Activated CD4-positive, alpha-beta T cell treated with anti-CD3 and anti-CD28 coated beads, Interleukin-2, amount 10 ng/mL, durations not matched to agents 24 days and 14 days (primary cell): ENCODE measurements around the gene TP53TG3F. TPM values are rescaled to one million over a fixed set of nuclear protein-coding genes. Genes with fewer than 3 reads are reported as not detected.
"Not testable (repeated sequence)": the region's sequence is repeated elsewhere in the genome, so short reads cannot be mapped to it uniquely, and the experiment has no call there.

Experiments used
- DNase-seq: peaks from one replicate; pipeline ENCODE4 v3.0.0; 2022
- H3K27ac Mint-ChIP-seq: one replicate; pipeline ENCODE4 v1.8.0; 2022; ENCODE audit warnings: mild to moderate bottlenecking, mixed read lengths
- H3K27me3 Mint-ChIP-seq: one replicate; pipeline ENCODE4 v1.8.0; 2022; ENCODE audit warnings: mixed read lengths
- H3K36me3 Mint-ChIP-seq: one replicate; pipeline ENCODE4 v1.8.0; 2022; ENCODE audit warnings: low read depth, mild to moderate bottlenecking, mixed read lengths
- H3K4me1 Mint-ChIP-seq: one replicate; pipeline ENCODE4 v1.8.0; 2021; ENCODE audit warnings: mixed read lengths
- H3K4me3 Mint-ChIP-seq: one replicate; pipeline ENCODE4 v1.8.0; 2022; ENCODE audit warnings: mild to moderate bottlenecking, moderate library complexity, mixed read lengths
- H3K9me3 Mint-ChIP-seq: one replicate; pipeline ENCODE4 v1.8.0; 2021; ENCODE audit warnings: mixed read lengths
- intact Hi-C: fragments of 100-400 bp; cut with micrococcal nuclease; formaldehyde crosslinking; loops from one replicate; pipeline ENCODE4 v1.15.1; 2023
- total RNA-seq: library from RNA; stranded (reverse); gene quantifications from 2 replicates; pipeline ENCODE4 v1.2.3, GENCODE V29; 2022

Gene TP53TG3F
- not detected in 2 replicates for total RNA-seq

GRCh38 chr16:33459312-33459711, at the start of gene TP53TG3F:
Gene TP53TG3F, plus strand, starts transcription at chr16:33459612. Its CDS starts 68 bp downstream, at chr16:33459680.
- H3K36me3 Mint-ChIP-seq, DNase-seq, intact Hi-C loops, H3K27ac Mint-ChIP-seq, H3K4me3 Mint-ChIP-seq, H3K4me1 Mint-ChIP-seq, H3K9me3 Mint-ChIP-seq, H3K27me3 Mint-ChIP-seq: not testable (repeated sequence)

- DNase-seq, result peak; percentile 57
Observed at GRCh38 chr16:33491611-33492010, 32.2 kb downstream of the TP53TG3F start.

GRCh38 chr16:33507231-33507630, 47.8 kb downstream of the TP53TG3F start:
- DNase-seq, H3K4me1 Mint-ChIP-seq, H3K27me3 Mint-ChIP-seq, intact Hi-C loops, H3K27ac Mint-ChIP-seq, H3K4me3 Mint-ChIP-seq, H3K9me3 Mint-ChIP-seq, H3K36me3 Mint-ChIP-seq: not testable (repeated sequence)

More at GRCh38 chr16:33491611-33492010, 32.2 kb downstream of the TP53TG3F start:
- intact Hi-C loops, H3K9me3 Mint-ChIP-seq, H3K27me3 Mint-ChIP-seq, H3K4me1 Mint-ChIP-seq, H3K27ac Mint-ChIP-seq, H3K4me3 Mint-ChIP-seq, H3K36me3 Mint-ChIP-seq: not testable (repeated sequence)

GRCh38 chr16:33509070-33509469, 49.7 kb downstream of the TP53TG3F start:
- H3K9me3 Mint-ChIP-seq, intact Hi-C loops, H3K27me3 Mint-ChIP-seq, H3K4me1 Mint-ChIP-seq, H3K4me3 Mint-ChIP-seq, H3K36me3 Mint-ChIP-seq, DNase-seq, H3K27ac Mint-ChIP-seq: not testable (repeated sequence)

- DNase-seq, H3K4me1 Mint-ChIP-seq, H3K27ac Mint-ChIP-seq, intact Hi-C loops, H3K4me3 Mint-ChIP-seq, H3K9me3 Mint-ChIP-seq, H3K27me3 Mint-ChIP-seq, H3K36me3 Mint-ChIP-seq: not testable (repeated sequence)
Observed at GRCh38 chr16:33509906-33510305, 50.5 kb downstream of the TP53TG3F start.

Other genes with a start within 250 kb of the TP53TG3F start
- gene TP53TG3E, start 155.3 kb upstream of the TP53TG3F start, total RNA-seq, result not detected in 2 replicates
- gene TP53TG3B, start 98.8 kb upstream of the TP53TG3F start, total RNA-seq, result not detected in 2 replicates